ENCODE data around the gene ASXL1.
A peak's percentile ranks its signal among the peaks of the same experiment; 100 is the strongest.
"Not testable (repeated sequence)": the region's sequence is repeated elsewhere in the genome, so short reads cannot be mapped to it uniquely, and the experiment has no call there.

The ASXL1 gene

GRCh38 chr20:32337937-32338661 lies 20.0 kb upstream of the ASXL1 start:
- no peaks in the 10 kb centered on the region for H3K79me1 ChIP-seq (ENCODE audit: low read depth, low read length)
- peaks cover 2 to 24% of the 10 kb centered on the region in 2 donors for H3K36me3 ChIP-seq (replicated peaks in 1 of 2; ENCODE audit: control insufficient read depth in 2 of 2, insufficient read depth in 2 of 2, low read length in 2 of 2)
- no peaks in the 10 kb centered on the region for H3K9me3 ChIP-seq (replicated peaks in 1 of 2; ENCODE audit: control insufficient read depth in 2 of 2, insufficient read depth in 1 of 2, low read depth in 1 of 2, low read length in 2 of 2)
- WGBS, 2 donors (ENCODE audit: extremely low coverage in 2 of 2, insufficient read length in 2 of 2, insufficient replicate concordance in 1 of 2): no CpG with 5 or more reads among the region's 11 CpGs
- H3K27me3 ChIP-seq (ENCODE audit: control insufficient read depth in 3 of 3, insufficient read depth in 3 of 3, low read depth in 1 of 3, low read length in 3 of 3): no peaks in the 10 kb centered on the region
- no peak overlapping the region for H2BK120ac ChIP-seq (ENCODE audit: low read depth, low read length)
- peak overlapping the region; percentile 31 for H4K8ac ChIP-seq (ENCODE audit: low read depth, low read length)
- peak overlapping the region; percentile 50 for H3K23ac ChIP-seq (ENCODE audit: low read depth, low read length, poor library complexity)
- H2BK5ac ChIP-seq (ENCODE audit: low read length): peak overlapping the region; percentile 16
- H3K4me3 ChIP-seq (ENCODE audit: low read length in 2 of 2): no peak overlapping the region
- no peak overlapping the region for H4K91ac ChIP-seq (ENCODE audit: low read depth, low read length, poor library complexity)
- H3K4ac ChIP-seq (ENCODE audit: low read length): no peak overlapping the region
- no peak overlapping the region for H2BK15ac ChIP-seq (ENCODE audit: low read length)
- H2AK5ac ChIP-seq (ENCODE audit: low read depth, low read length): no peak overlapping the region
- peaks cover 0 to 5% of the 10 kb centered on the region in 2 donors for H3K4me1 ChIP-seq (ENCODE audit: control insufficient read depth in 2 of 2, insufficient read depth in 1 of 2, low read depth in 1 of 2, low read length in 2 of 2)
- no peak for DNase-seq (ENCODE audit: low spot score)
- no peak overlapping the region for H3K18ac ChIP-seq (ENCODE audit: low read length)
- H2BK12ac ChIP-seq (ENCODE audit: low read length): peak overlapping the region; percentile 89
- H3K14ac ChIP-seq (ENCODE audit: low read length): peak overlapping the region; percentile 10
- no peak overlapping the region for H3K4me2 ChIP-seq (ENCODE audit: insufficient read depth, low read length, poor library complexity, severe bottlenecking)
- no peak overlapping the region for H3K9ac ChIP-seq (ENCODE audit: low read depth, low read length, poor library complexity)
- no peak overlapping the region for H2AFZ ChIP-seq (ENCODE audit: low read length)
- no peak overlapping the region for H3K27ac ChIP-seq (replicated peaks; ENCODE audit: low read length)

- no peaks in the 10 kb centered on the region for H3K27me3 ChIP-seq (ENCODE audit: control insufficient read depth in 3 of 3, insufficient read depth in 3 of 3, low read depth in 1 of 3, low read length in 3 of 3)
- no peak overlapping the region for H3K9ac ChIP-seq (ENCODE audit: low read depth, low read length, poor library complexity)
- no peak overlapping the region for H3K23ac ChIP-seq (ENCODE audit: low read depth, low read length, poor library complexity)
- H2BK5ac ChIP-seq (ENCODE audit: low read length): no peak overlapping the region
- WGBS, 2 donors (ENCODE audit: extremely low coverage in 2 of 2, insufficient read length in 2 of 2, insufficient replicate concordance in 1 of 2): no CpG with 5 or more reads among the region's 7 CpGs
- no peaks in the 10 kb centered on the region for H3K9me3 ChIP-seq (replicated peaks in 1 of 2; ENCODE audit: control insufficient read depth in 2 of 2, insufficient read depth in 1 of 2, low read depth in 1 of 2, low read length in 2 of 2)
- peaks cover 0 to 5% of the 10 kb centered on the region in 2 donors for H3K4me1 ChIP-seq (ENCODE audit: control insufficient read depth in 2 of 2, insufficient read depth in 1 of 2, low read depth in 1 of 2, low read length in 2 of 2)
- H3K36me3 ChIP-seq (replicated peaks in 1 of 2; ENCODE audit: control insufficient read depth in 2 of 2, insufficient read depth in 2 of 2, low read length in 2 of 2): peaks cover 2 to 21% of the 10 kb centered on the region in 2 donors
- no peak overlapping the region for H4K8ac ChIP-seq (ENCODE audit: low read depth, low read length)
- no peak overlapping the region for H2BK12ac ChIP-seq (ENCODE audit: low read length)
- H3K14ac ChIP-seq (ENCODE audit: low read length): no peak overlapping the region
- H2BK120ac ChIP-seq (ENCODE audit: low read depth, low read length): no peak overlapping the region
- no peak overlapping the region for H4K91ac ChIP-seq (ENCODE audit: low read depth, low read length, poor library complexity)
- no peak overlapping the region for H3K4ac ChIP-seq (ENCODE audit: low read length)
- H3K18ac ChIP-seq (ENCODE audit: low read length): no peak overlapping the region
- no peak overlapping the region for H3K4me3 ChIP-seq (ENCODE audit: low read length in 2 of 2)
- H3K4me2 ChIP-seq (ENCODE audit: insufficient read depth, low read length, poor library complexity, severe bottlenecking): no peak overlapping the region
- H2BK15ac ChIP-seq (ENCODE audit: low read length): no peak overlapping the region
- H2AK5ac ChIP-seq (ENCODE audit: low read depth, low read length): no peak overlapping the region
- no peaks in the 10 kb centered on the region for H3K79me1 ChIP-seq (ENCODE audit: low read depth, low read length)
- no peak overlapping the region for H3K27ac ChIP-seq (replicated peaks; ENCODE audit: low read length)
- no peak overlapping the region for H2AFZ ChIP-seq (ENCODE audit: low read length)
- DNase-seq (ENCODE audit: low spot score): no peak
Measured at GRCh38 chr20:32338665-32339064, 19.5 kb upstream of the ASXL1 start.

GRCh38 chr20:32339116-32339515 lies 19.0 kb upstream of the ASXL1 start:
- H3K9ac ChIP-seq (ENCODE audit: low read depth, low read length, poor library complexity): no peak overlapping the region
- H3K27ac ChIP-seq (replicated peaks; ENCODE audit: low read length): no peak overlapping the region
- no peaks in the 10 kb centered on the region for H3K27me3 ChIP-seq (ENCODE audit: control insufficient read depth in 3 of 3, insufficient read depth in 3 of 3, low read depth in 1 of 3, low read length in 3 of 3)
- no peak overlapping the region for H4K8ac ChIP-seq (ENCODE audit: low read depth, low read length)
- no peak overlapping the region for H2BK120ac ChIP-seq (ENCODE audit: low read depth, low read length)
- no peak overlapping the region for H2BK15ac ChIP-seq (ENCODE audit: low read length)
- H3K4me3 ChIP-seq (ENCODE audit: low read length in 2 of 2): no peak overlapping the region
- no peak overlapping the region for H2AK5ac ChIP-seq (ENCODE audit: low read depth, low read length)
- no peak overlapping the region for H3K14ac ChIP-seq (ENCODE audit: low read length)
- H3K79me1 ChIP-seq (ENCODE audit: low read depth, low read length): no peaks in the 10 kb centered on the region
- no peak for DNase-seq (ENCODE audit: low spot score)
- no peak overlapping the region for H3K23ac ChIP-seq (ENCODE audit: low read depth, low read length, poor library complexity)
- H3K4me1 ChIP-seq (ENCODE audit: control insufficient read depth in 2 of 2, insufficient read depth in 1 of 2, low read depth in 1 of 2, low read length in 2 of 2): peaks cover 0 to 5% of the 10 kb centered on the region in 2 donors
- H2BK5ac ChIP-seq (ENCODE audit: low read length): no peak overlapping the region
- no peaks in the 10 kb centered on the region for H3K9me3 ChIP-seq (replicated peaks in 1 of 2; ENCODE audit: control insufficient read depth in 2 of 2, insufficient read depth in 1 of 2, low read depth in 1 of 2, low read length in 2 of 2)
- no peak overlapping the region for H3K18ac ChIP-seq (ENCODE audit: low read length)
- H2BK12ac ChIP-seq (ENCODE audit: low read length): no peak overlapping the region
- no peak overlapping the region for H2AFZ ChIP-seq (ENCODE audit: low read length)
- no CpG with 5 or more reads among the region's 2 CpGs for WGBS, 2 donors (ENCODE audit: extremely low coverage in 2 of 2, insufficient read length in 2 of 2, insufficient replicate concordance in 1 of 2)
- no peak overlapping the region for H4K91ac ChIP-seq (ENCODE audit: low read depth, low read length, poor library complexity)
- peaks cover 2 to 17% of the 10 kb centered on the region in 2 donors for H3K36me3 ChIP-seq (replicated peaks in 1 of 2; ENCODE audit: control insufficient read depth in 2 of 2, insufficient read depth in 2 of 2, low read length in 2 of 2)
- no peak overlapping the region for H3K4ac ChIP-seq (ENCODE audit: low read length)
- no peak overlapping the region for H3K4me2 ChIP-seq (ENCODE audit: insufficient read depth, low read length, poor library complexity, severe bottlenecking)

GRCh38 chr20:32341053-32341452 lies 17.1 kb upstream of the ASXL1 start:
- H2BK12ac ChIP-seq (ENCODE audit: low read length): not testable (repeated sequence)
- no CpG with 5 or more reads among the region's 2 CpGs for WGBS, 2 donors (ENCODE audit: extremely low coverage in 2 of 2, insufficient read length in 2 of 2, insufficient replicate concordance in 1 of 2)

More at GRCh38 chr20:32341053-32341452, 17.1 kb upstream of the ASXL1 start:
- not testable (repeated sequence) for DNase-seq (ENCODE audit: low spot score); H2AFZ ChIP-seq (ENCODE audit: low read length); H3K4me2 ChIP-seq (ENCODE audit: insufficient read depth, low read length, poor library complexity, severe bottlenecking); H2BK120ac ChIP-seq (ENCODE audit: low read depth, low read length); H3K4me3 ChIP-seq (ENCODE audit: low read length in 2 of 2); H4K91ac ChIP-seq (ENCODE audit: low read depth, low read length, poor library complexity); H2BK5ac ChIP-seq (ENCODE audit: low read length); H4K8ac ChIP-seq (ENCODE audit: low read depth, low read length); H3K4ac ChIP-seq (ENCODE audit: low read length); H3K27me3 ChIP-seq (ENCODE audit: control insufficient read depth in 3 of 3, insufficient read depth in 3 of 3, low read depth in 1 of 3, low read length in 3 of 3); H3K18ac ChIP-seq (ENCODE audit: low read length); H3K9me3 ChIP-seq (replicated peaks in 1 of 2; ENCODE audit: control insufficient read depth in 2 of 2, insufficient read depth in 1 of 2, low read depth in 1 of 2, low read length in 2 of 2); H3K23ac ChIP-seq (ENCODE audit: low read depth, low read length, poor library complexity); H3K27ac ChIP-seq (replicated peaks; ENCODE audit: low read length); H2BK15ac ChIP-seq (ENCODE audit: low read length); H3K36me3 ChIP-seq (replicated peaks in 1 of 2; ENCODE audit: control insufficient read depth in 2 of 2, insufficient read depth in 2 of 2, low read length in 2 of 2); H2AK5ac ChIP-seq (ENCODE audit: low read depth, low read length); H3K14ac ChIP-seq (ENCODE audit: low read length); H3K9ac ChIP-seq (ENCODE audit: low read depth, low read length, poor library complexity); H3K79me1 ChIP-seq (ENCODE audit: low read depth, low read length)
- peaks cover 8 to 18% of the 10 kb centered on the region in 2 donors for H3K4me1 ChIP-seq (ENCODE audit: control insufficient read depth in 2 of 2, insufficient read depth in 1 of 2, low read depth in 1 of 2, low read length in 2 of 2)
